Thymus (tissue), 11 donors: ENCODE results near the gene SSX7. TPM values are rescaled to one million over a fixed set of nuclear protein-coding genes. Genes with fewer than 3 reads are reported as not detected.

Source experiments
- DNase-seq, 9 donors: peaks; one replicate each; pipeline ENCODE4 v3.0.0-alpha.2; 2013; ENCODE audit warnings: low spot score in 9 of 9, low read depth in 6 of 9, missing footprints in 1 of 9
- H3K27ac ChIP-seq, 2 donors: one replicate each; pipeline ENCODE4 v1.5.1; 2013; ENCODE audit warnings: control low read depth in 1 of 2, low read depth in 1 of 2, low read length in 1 of 2, mild to moderate bottlenecking in 1 of 2, moderate library complexity in 1 of 2
- H3K27me3 ChIP-seq, 2 donors: one replicate each; pipeline ENCODE4 v1.5.1; 2013; ENCODE audit warnings: low read length in 1 of 2; ENCODE audit not compliant: control insufficient read depth in 2 of 2, insufficient read depth in 1 of 2
- H3K36me3 ChIP-seq, 2 donors: one replicate each; pipeline ENCODE4 v1.5.1; 2013; ENCODE audit warnings: low read length in 1 of 2, mild to moderate bottlenecking in 1 of 2, moderate library complexity in 1 of 2; ENCODE audit not compliant: control insufficient read depth in 2 of 2, insufficient read depth in 2 of 2
- H3K4me1 ChIP-seq, 2 donors: one replicate each; pipeline ENCODE4 v1.5.1; 2013; ENCODE audit warnings: low read length in 2 of 2; ENCODE audit not compliant: control insufficient read depth in 2 of 2, insufficient read depth in 2 of 2
- H3K4me3 ChIP-seq, 2 donors: one replicate each; pipeline ENCODE4 v1.5.1; 2013; ENCODE audit warnings: low read length in 2 of 2, control low read depth in 1 of 2, mild to moderate bottlenecking in 1 of 2
- H3K9me3 ChIP-seq, 2 donors: one replicate each; pipeline ENCODE4 v1.5.1; 2013; ENCODE audit warnings: low read length in 1 of 2, mild to moderate bottlenecking in 1 of 2; ENCODE audit not compliant: control insufficient read depth in 2 of 2, insufficient read depth in 1 of 2
- WGBS: extraction: QIAGEN DNeasy Blood & Tissue Kit; methylation state at CpG from one replicate; pipeline ENCODE4 v1.1.7; 2013; 5-methylcytosine and 5-hydroxymethylcytosine counted together
- polyA plus RNA-seq: library from polyadenylated mRNA; stranded (reverse); fragments of 200-250 nt; gene quantifications from one replicate; pipeline ENCODE4 v1.2.3, GENCODE V29; 2013
- total RNA-seq: library from RNA; stranded (reverse); fragments of 120-200 nt; gene quantifications from one replicate; pipeline ENCODE4 v1.2.4, GENCODE V29; 2013
- donor health status: healthy.

Gene SSX7
- total and polyA plus RNA-seq, 2 donors: not detected

- no peaks in the 10 kb centered on the region for H3K27me3 ChIP-seq
- no peak for DNase-seq
- no peaks in the 10 kb centered on the region for H3K36me3 ChIP-seq
- WGBS: 95% methylated on average over 7 of the region's 7 CpGs
- no peak overlapping the region for H3K4me3 ChIP-seq
- no peaks in the 10 kb centered on the region for H3K9me3 ChIP-seq
- H3K4me1 ChIP-seq: no peaks in the 10 kb centered on the region
- H3K27ac ChIP-seq: no peak overlapping the region
Observed at GRCh38 chrX:52598886-52599285, 55.8 kb downstream of the SSX7 start.

GRCh38 chrX:52594658-52595057 lies 60.0 kb downstream of the SSX7 start:
- no peak for DNase-seq
- no peak overlapping the region for H3K4me3 ChIP-seq
- H3K4me1 ChIP-seq: no peaks in the 10 kb centered on the region
- no peak overlapping the region for H3K27ac ChIP-seq
- H3K27me3 ChIP-seq: no peaks in the 10 kb centered on the region
- 98% methylated on average over 6 of the region's 6 CpGs for WGBS
- no peaks in the 10 kb centered on the region for H3K36me3 ChIP-seq
- H3K9me3 ChIP-seq: no peaks in the 10 kb centered on the region

Other genes with a start within 250 kb of the SSX7 start
- gene XAGE1A, start 159.1 kb downstream of the SSX7 start, total RNA-seq: not detected
- gene XAGE1A, start 159.1 kb downstream of the SSX7 start, polyA plus RNA-seq: not detected
- not detected for gene XAGE1B, start 137.8 kb downstream of the SSX7 start, total RNA-seq
- 0.14 TPM for gene XAGE1B, start 137.8 kb downstream of the SSX7 start, polyA plus RNA-seq
- gene SSX2, start 52.3 kb upstream of the SSX7 start, total RNA-seq: not detected
- not detected for gene SSX2, start 52.3 kb upstream of the SSX7 start, polyA plus RNA-seq
- not detected for gene SSX2B, start 96.4 kb upstream of the SSX7 start, total RNA-seq
- not detected for gene SSX2B, start 96.4 kb upstream of the SSX7 start, polyA plus RNA-seq
- not detected for gene SPANXN5, start 142.5 kb upstream of the SSX7 start, total RNA-seq
- gene SPANXN5, start 142.5 kb upstream of the SSX7 start, polyA plus RNA-seq: not detected
- gene XAGE5, start 156.4 kb upstream of the SSX7 start, total RNA-seq: not detected
- gene XAGE5, start 156.4 kb upstream of the SSX7 start, polyA plus RNA-seq: not detected
- gene XAGE3, start 213.2 kb upstream of the SSX7 start, total RNA-seq: not detected
- gene XAGE3, start 213.2 kb upstream of the SSX7 start, polyA plus RNA-seq: not detected
- gene FAM156B, start 242.4 kb upstream of the SSX7 start, total RNA-seq: 8.4 TPM
- 70.5 TPM for gene FAM156B, start 242.4 kb upstream of the SSX7 start, polyA plus RNA-seq